GM13977 (cell line): ENCODE data around the gene PGM1.

ENCODE experiments used
- DNase-seq: peaks from one replicate; pipeline ENCODE4 v3.0.0; 2012; ENCODE audit warnings: low spot score
- CTCF ChIP-seq: IDR thresholded peaks from 2 replicates; pipeline ENCODE4 v1.5.1; 2012; ENCODE audit warnings: mild to moderate bottlenecking, control low read depth; ENCODE audit not compliant: insufficient read depth; ENCODE audit errors: extremely low read depth, missing control alignments
- in situ Hi-C: fragments of 300-500 bp; cut with MboI; formaldehyde crosslinking; loops from one replicate; pipeline ENCODE4 v1.12.0; 2022; ENCODE audit warnings: low sequenced_read_pairs, low pct_unique_long_range_greater_than_20kb, mixed read lengths, inconsistent platforms; ENCODE audit not compliant: unreplicated experiment

PGM1 gene

GRCh38 chr1:63705078-63705477, 111.9 kb downstream of the PGM1 start:
- in situ Hi-C loops, result no loop called here
- no peak for TF ChIP-seq CTCF
- DNase-seq, result no peak

- DNase-seq, result no peak
- TF ChIP-seq CTCF, result no peak
- in situ Hi-C loops, result no loop called here
Measured at GRCh38 chr1:63709267-63709828, 116.1 kb downstream of the PGM1 start.
